CD4-positive, alpha-beta T cell (primary cell): Measurements from ENCODE around the gene NEK10. TPM values are rescaled to one million over a fixed set of nuclear protein-coding genes. Genes with fewer than 3 reads are reported as not detected.

ENCODE experiments used
- ATAC-seq: fragments of 200-7000 bp; cut with Tn5 transposase; one replicate; pipeline ENCODE4 v1.10.0; 2022; ENCODE audit warnings: mild to moderate bottlenecking; ENCODE audit not compliant: poor library complexity
- CTCF ChIA-PET: fragments of 350-600 bp; sonication (Branson Sonifier 250); formaldehyde crosslinking; loops from one replicate; lab custom pipeline; 2021; ENCODE audit warnings: antibody characterized with exemption, inconsistent platforms; lab: Charles Lee
- POLR2A ChIA-PET: fragments of 350-600 bp; sonication (Branson Sonifier 250); formaldehyde crosslinking; loops from one replicate; lab custom pipeline; 2021; ENCODE audit warnings: antibody characterized with exemption, inconsistent platforms; lab: Charles Lee
- DNase-seq, 14 experiments: peaks; one replicate each; pipeline ENCODE4 v3.0.0-alpha.2; 2013 to 2020; ENCODE audit warnings: mixed read lengths in 2 of 14
- H3K27ac ChIP-seq, 2 donors: one replicate each; pipeline versions ENCODE4 v1.5.1 to v1.7.0; 2013; ENCODE audit warnings: low read length in 2 of 2, low read depth in 1 of 2, mild to moderate bottlenecking in 1 of 2
- H3K27me3 ChIP-seq, 2 experiments: 1 replicate in 1 of 2; 2 replicates in 1 of 2; pipeline versions ENCODE4 v1.6.1 to v1.7.0; 2013; ENCODE audit warnings: low read length in 2 of 2, control low read depth in 1 of 2, mild to moderate bottlenecking in 1 of 2, moderate library complexity in 1 of 2; ENCODE audit not compliant: insufficient read depth in 2 of 2, control insufficient read depth in 1 of 2
- H3K36me3 ChIP-seq: one replicate; pipeline ENCODE4 v1.6.1; 2013; ENCODE audit warnings: low read length, control low read depth; ENCODE audit not compliant: insufficient read depth
- H3K4me1 ChIP-seq: one replicate; pipeline ENCODE4 v1.6.1; 2013; ENCODE audit warnings: low read length, control low read depth; ENCODE audit not compliant: insufficient read depth
- H3K4me3 ChIP-seq: one replicate; pipeline ENCODE4 v1.5.1; 2013; ENCODE audit warnings: mild to moderate bottlenecking, low read length, moderate library complexity
- H3K9me3 ChIP-seq, 2 experiments: 1 replicate in 1 of 2; 2 replicates in 1 of 2; pipeline versions ENCODE4 v1.6.1 to v1.7.0; 2013; ENCODE audit warnings: low read length in 2 of 2, mild to moderate bottlenecking in 2 of 2, control low read depth in 1 of 2, moderate library complexity in 1 of 2; ENCODE audit not compliant: control insufficient read depth in 1 of 2, insufficient read depth in 1 of 2
- H3K27ac Mint-ChIP-seq: one replicate; pipeline ENCODE4 v1.8.0; 2020; ENCODE audit warnings: mixed read lengths
- H3K27me3 Mint-ChIP-seq: one replicate; pipeline ENCODE4 v1.8.0; 2021; ENCODE audit warnings: mixed read lengths
- H3K36me3 Mint-ChIP-seq: one replicate; pipeline ENCODE4 v1.8.0; 2021; ENCODE audit warnings: low read depth, mixed read lengths
- H3K4me1 Mint-ChIP-seq: one replicate; pipeline ENCODE4 v1.8.0; 2021; ENCODE audit warnings: low read depth, mixed read lengths
- H3K4me3 Mint-ChIP-seq: one replicate; pipeline ENCODE4 v1.8.0; 2020; ENCODE audit warnings: mild to moderate bottlenecking, mixed read lengths
- H3K9me3 Mint-ChIP-seq: one replicate; pipeline ENCODE4 v1.8.0; 2020; ENCODE audit warnings: mixed read lengths
- CTCF ChIP-seq: fragments of 200-600 bp; IDR thresholded peaks from one replicate; pipeline ENCODE4 v1.8.0; 2022; ENCODE audit warnings: antibody characterized with exemption, mild to moderate bottlenecking
- intact Hi-C, 2 experiments: fragments of 100-400 bp; cut with DNase I in 1 of 2; cut with micrococcal nuclease in 1 of 2; formaldehyde crosslinking; loops; one replicate each; pipeline versions ENCODE4 v1.15.1 to v1.9.0; 2023 to 2025; cut with DNase I, micrococcal nuclease
- total RNA-seq, 174 experiments: library from RNA in 2 of 174; stranded (reverse) in 2 of 174; gene quantifications; one replicate each; pipeline ENCODE4 v1.2.3 and lab custom pipeline; 2021 to 2026

The NEK10 gene
- total RNA-seq, 2 experiments from 2014 or later = 0.61 to 0.77 TPM

- POLR2A ChIA-PET = no interaction called here
- Mint-ChIP-seq H3K4me3 (no peak overlapping the region), H3K9me3 (no peaks in the 10 kb centered on the region), H3K4me1 (no peaks in the 10 kb centered on the region), H3K27me3 (peaks cover 5% of the 10 kb centered on the region), H3K36me3 (no peaks in the 10 kb centered on the region), H3K27ac (no peak overlapping the region)
- no peak for TF ChIP-seq CTCF
- no peaks in the 10 kb centered on the region for H3K36me3 ChIP-seq
- no peak overlapping the region for H3K4me3 ChIP-seq
- H3K9me3 ChIP-seq = no peaks in the 10 kb centered on the region
- no peaks in the 10 kb centered on the region for H3K27me3 ChIP-seq
- CTCF ChIA-PET = no interaction called here
- intact Hi-C loops = no loop called here
- DNase-seq (no peak), ATAC-seq (no peak)
- no peaks in the 10 kb centered on the region for H3K4me1 ChIP-seq
- no peak overlapping the region for H3K27ac ChIP-seq
Observed at GRCh38 chr3:27078246-27078913, 290.8 kb downstream of the NEK10 start.

GRCh38 chr3:27076815-27077630 is 292.2 kb downstream of the NEK10 start:
- Histone ChIP-seq H3K27me3 (no peaks in the 10 kb centered on the region), H3K36me3 (no peaks in the 10 kb centered on the region), H3K4me1 (no peaks in the 10 kb centered on the region), H3K27ac (no peak overlapping the region), H3K4me3 (no peak overlapping the region), H3K9me3 (no peaks in the 10 kb centered on the region)
- CTCF ChIA-PET = no interaction called here
- DNase-seq (no peak), ATAC-seq (no peak)
- POLR2A ChIA-PET = no interaction called here
- intact Hi-C loops = no loop called here
- Mint-ChIP-seq H3K27ac (no peak overlapping the region), H3K4me3 (no peak overlapping the region), H3K9me3 (no peaks in the 10 kb centered on the region), H3K27me3 (peaks cover 5% of the 10 kb centered on the region), H3K4me1 (no peaks in the 10 kb centered on the region), H3K36me3 (no peaks in the 10 kb centered on the region)
- no peak for TF ChIP-seq CTCF

GRCh38 chr3:27074914-27075313 is 294.3 kb downstream of the NEK10 start:
- no peaks in the 10 kb centered on the region for H3K36me3 Mint-ChIP-seq
- intact Hi-C loops = no loop called here
- no peaks in the 10 kb centered on the region for H3K4me1 Mint-ChIP-seq
- no peak for DNase-seq
- POLR2A ChIA-PET = no interaction called here
- peaks cover 5% of the 10 kb centered on the region for H3K27me3 Mint-ChIP-seq
- CTCF ChIA-PET = no interaction called here
- H3K36me3 ChIP-seq = no peaks in the 10 kb centered on the region
- H3K9me3 Mint-ChIP-seq = no peaks in the 10 kb centered on the region
- H3K9me3 ChIP-seq = no peaks in the 10 kb centered on the region
- no peak overlapping the region for H3K27ac Mint-ChIP-seq
- ATAC-seq = no peak
- H3K27ac ChIP-seq = no peak overlapping the region
- no peaks in the 10 kb centered on the region for H3K4me1 ChIP-seq
- TF ChIP-seq CTCF = no peak
- H3K4me3 Mint-ChIP-seq = no peak overlapping the region
- H3K27me3 ChIP-seq = no peaks in the 10 kb centered on the region
- no peak overlapping the region for H3K4me3 ChIP-seq
